HG03064 (cell line): ENCODE data around the gene ABHD11.
"Not testable (repeated sequence)": the region's sequence is repeated elsewhere in the genome, so short reads cannot be mapped to it uniquely, and the experiment has no call there.

Experiments used
- ATAC-seq: cut with Tn5 transposase; IDR thresholded peaks from one replicate; pipeline ENCODE4 v1.9.1; 2021; ENCODE audit warnings: low read depth; ENCODE audit not compliant: unreplicated experiment

Gene ABHD11

DNA sequence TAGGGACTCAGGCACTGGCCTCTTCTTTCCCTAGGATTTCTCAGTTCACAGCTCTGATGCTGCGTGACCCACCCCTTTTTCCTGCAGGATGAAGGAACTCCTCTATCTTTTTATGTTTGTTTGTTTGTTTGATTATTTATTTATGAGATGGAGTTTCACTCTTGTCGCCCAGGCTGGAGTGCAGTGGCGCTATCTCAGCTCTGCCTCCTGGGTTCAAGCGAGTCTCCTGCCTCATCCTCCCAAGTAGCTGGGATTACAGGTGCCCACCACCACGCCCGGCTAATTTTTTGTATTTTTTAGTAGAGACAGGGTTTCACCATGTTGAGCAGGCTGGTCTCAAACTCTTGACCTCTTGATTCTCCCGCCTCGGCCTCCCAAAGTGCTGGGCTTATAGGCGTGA, 18.2 kb downstream of the ABHD11 start:
- ATAC-seq = not testable (repeated sequence)

DNA sequence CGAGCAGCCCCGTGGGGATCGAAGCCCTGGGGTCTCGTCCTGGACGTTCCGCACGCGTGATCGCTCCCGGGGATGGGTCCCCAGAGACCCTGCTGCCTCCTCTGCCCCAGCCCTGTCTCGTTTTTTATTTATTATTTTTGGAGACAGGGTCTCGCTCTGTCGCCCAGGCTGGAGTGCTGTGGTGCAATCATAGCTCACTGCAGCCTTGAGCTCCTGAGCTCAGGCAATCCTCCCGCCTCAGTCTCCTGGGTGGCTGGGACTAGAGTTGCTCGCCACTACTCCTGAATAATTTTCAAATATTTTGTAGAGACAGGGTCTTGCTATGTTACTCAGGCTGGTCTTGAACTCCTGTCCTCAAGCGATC, 18.8 kb downstream of the ABHD11 start:
- ATAC-seq = no peak

DNA sequence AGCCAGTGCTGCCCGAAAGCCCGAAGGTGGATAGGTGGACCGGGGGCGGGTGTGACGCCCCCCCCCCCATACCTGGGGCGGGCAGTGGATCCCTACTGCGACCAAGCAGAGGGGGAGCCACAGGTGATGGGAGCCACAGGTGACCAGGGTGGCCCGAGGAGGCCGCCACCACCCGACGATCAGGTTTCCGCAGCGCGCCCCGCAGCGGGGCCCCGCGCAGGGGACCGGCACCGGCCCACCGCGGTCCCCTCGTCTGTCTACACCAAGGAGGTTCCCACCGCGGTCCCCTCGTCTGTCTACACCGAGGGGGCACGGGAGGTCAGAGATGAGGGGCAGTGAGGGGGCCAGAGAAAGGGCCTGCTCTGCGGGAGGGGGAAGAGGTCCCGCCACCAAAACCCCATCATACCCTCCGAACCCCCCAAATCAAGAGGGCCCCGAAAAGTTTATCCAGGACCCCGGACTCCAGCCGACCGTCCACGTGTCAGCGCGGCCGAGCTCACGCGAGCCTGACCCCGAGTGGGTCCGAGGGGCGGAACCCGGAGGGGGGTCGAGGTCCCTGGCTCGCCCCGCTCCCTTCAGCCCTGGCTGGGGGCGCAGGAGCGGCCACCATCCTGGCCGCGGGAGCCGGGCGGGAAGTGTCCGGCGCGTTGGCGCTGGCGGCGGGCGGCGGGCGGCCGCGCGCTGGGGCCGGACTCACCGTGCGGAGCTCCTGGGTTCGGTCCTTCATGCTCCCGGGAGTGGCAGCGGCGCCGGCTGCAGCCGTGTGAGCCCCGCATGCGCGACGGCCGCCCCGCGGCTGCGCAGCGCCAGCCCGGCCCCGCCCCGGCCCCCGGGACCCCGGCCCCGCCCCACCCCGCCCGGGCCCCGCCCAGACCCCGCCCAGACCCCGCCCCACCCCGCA, 19.4 kb downstream of the ABHD11 start, which contains the start of gene STX1A:
Gene STX1A, minus strand, starts transcription at position 765 of the 901 bp plus-strand sequence. Its CDS starts 38 bp downstream, at position 727.
- ATAC-seq = no peak

- ATAC-seq = no peak
Observed at GRCh38 chr7:73718438-73718881, 20.1 kb downstream of the ABHD11 start.

DNA sequence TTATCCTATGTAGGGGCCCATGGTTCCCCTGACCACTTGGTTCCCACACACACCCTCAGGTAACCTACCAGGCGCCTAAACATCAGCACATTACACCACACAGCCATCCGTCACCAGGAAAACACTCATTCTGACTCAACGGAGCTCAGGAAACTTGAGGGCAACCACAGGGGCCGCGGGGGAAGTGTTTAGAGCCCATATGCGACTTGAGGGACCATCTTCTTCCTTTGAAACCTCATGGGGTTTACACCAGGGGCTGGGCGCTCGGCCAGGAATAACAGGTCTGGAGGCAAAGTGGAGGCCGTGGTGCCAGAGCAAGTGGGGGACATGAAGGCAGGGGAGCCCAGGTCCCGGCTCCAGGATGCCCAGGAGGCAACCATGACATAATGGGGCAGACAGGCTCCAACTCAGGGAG, 20.6 kb downstream of the ABHD11 start:
- no peak for ATAC-seq

GRCh38 chr7:73717025-73717807, 21.4 kb downstream of the ABHD11 start:
- no peak for ATAC-seq

GRCh38 chr7:73716318-73716890, 22.2 kb downstream of the ABHD11 start:
- ATAC-seq = no peak

GRCh38 chr7:73715648-73716317, 22.8 kb downstream of the ABHD11 start:
- ATAC-seq = no peak

GRCh38 chr7:73713319-73713718, 25.3 kb downstream of the ABHD11 start:
- ATAC-seq = not testable (repeated sequence)

DNA sequence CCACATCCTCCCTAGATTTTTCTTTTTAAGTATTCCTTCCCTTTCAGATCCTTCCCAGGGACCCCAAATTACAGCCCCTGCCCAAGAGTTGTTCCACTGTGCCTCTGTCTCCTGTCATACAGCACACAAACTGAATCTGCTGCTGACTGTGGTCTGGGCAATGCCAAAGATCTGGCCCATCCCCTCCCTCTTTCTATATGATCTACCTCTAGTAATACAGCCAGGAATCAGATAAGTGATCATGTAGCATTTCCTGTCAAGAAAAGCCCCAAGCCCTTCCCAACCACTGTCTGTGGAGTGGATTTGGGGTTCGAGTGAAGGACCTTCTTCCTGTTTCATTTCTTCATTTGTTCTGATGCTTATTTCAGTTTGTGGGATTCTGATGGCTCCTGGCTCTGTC, 25.8 kb downstream of the ABHD11 start:
- no peak for ATAC-seq

- no peak for ATAC-seq
Observed at GRCh38 chr7:73708961-73709549, 29.5 kb downstream of the ABHD11 start.

DNA sequence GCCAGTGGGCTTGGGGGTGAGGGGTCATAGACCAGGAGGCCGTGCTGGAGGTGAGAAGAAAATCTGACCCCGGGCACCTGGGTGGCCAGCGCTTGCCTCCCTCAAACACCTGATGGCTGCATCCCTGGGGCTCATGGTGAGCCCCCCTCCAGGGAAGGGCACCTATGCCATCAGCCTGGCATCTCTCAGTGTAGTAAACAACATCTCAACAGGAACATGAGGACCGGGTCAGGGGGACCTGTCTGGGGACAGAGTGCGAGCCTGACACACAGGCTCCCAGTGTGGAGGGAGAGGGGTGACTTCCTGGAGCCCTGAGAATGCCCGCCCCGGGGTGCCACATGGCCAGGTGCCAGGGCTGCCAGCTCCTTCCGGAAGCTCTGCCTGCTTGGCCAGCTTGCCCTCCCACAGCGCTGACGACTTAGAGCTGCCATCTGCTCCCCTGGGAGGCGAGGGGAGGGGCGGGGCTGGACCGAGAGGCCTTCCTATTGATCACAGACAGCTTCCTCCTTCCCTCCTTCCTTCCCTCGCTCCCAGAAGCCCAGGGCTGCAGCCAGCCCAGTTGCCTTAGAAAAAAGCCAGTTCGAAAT, 31.5 kb downstream of the ABHD11 start:
- no peak for ATAC-seq

GRCh38 chr7:73706126-73707044, 32.2 kb downstream of the ABHD11 start:
- no peak for ATAC-seq

DNA sequence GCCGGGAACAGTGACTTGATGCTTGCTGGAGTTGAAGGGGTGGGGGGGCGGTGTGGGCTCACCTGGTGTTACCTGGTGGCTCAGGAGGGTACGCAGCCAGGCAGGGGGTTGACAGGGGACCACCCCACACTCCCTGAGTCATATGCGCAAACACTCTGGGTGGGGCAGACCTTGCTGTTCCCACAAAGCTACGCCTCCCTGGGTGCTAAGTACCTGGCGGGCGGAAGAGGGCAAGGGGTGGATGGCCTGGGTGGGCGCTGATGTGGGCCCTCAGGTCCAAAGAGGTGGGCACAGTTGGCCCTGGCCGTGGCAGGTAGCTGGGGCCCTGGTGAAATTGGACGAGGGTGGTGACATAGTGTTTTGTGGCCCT, 33.1 kb downstream of the ABHD11 start:
- ATAC-seq = no peak

DNA sequence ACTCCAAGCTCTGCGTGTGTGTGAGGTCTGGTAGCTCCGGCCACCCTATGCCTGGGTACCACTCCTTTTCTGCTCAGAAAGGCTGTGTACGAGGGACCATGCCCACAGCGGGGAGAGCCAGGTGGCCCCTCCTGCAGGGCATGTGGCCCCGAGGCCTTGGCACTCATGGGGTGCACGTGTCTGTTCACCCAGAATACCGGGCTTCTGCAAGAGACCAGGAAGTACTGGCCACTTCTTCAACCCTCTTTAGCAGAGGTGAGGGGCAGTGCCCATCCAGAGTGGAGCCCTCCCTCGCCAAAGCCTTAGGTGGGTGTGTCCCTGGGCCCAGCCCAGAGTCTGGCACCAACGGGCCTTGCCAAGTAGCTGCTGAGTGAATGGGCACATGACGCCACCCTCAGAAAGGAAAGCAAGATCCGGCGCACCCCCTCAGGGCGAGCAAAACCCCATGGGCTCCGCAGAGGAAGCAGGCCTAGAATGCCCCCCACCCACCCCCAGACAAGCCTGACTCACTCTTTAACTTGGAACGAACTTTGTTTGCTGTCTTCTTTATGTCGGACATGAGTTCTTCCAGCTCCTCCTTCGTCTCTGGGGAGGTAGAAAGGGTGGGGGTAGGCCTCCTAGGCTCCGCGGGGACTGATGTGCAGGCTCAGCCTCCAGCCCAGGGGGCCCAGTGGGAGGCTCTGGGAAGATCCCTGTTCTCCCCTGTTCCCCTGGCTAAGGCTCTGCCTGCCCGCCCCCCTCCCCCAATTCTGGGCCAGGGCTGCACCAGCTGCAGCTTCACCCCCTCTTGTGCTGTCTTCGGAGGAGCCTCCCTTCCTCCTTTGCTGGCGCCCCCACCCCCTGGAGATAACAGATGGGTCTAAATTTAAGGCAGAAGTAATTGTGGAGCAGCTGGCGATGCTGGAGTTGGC, 33.7 kb downstream of the ABHD11 start:
- no peak for ATAC-seq

DNA sequence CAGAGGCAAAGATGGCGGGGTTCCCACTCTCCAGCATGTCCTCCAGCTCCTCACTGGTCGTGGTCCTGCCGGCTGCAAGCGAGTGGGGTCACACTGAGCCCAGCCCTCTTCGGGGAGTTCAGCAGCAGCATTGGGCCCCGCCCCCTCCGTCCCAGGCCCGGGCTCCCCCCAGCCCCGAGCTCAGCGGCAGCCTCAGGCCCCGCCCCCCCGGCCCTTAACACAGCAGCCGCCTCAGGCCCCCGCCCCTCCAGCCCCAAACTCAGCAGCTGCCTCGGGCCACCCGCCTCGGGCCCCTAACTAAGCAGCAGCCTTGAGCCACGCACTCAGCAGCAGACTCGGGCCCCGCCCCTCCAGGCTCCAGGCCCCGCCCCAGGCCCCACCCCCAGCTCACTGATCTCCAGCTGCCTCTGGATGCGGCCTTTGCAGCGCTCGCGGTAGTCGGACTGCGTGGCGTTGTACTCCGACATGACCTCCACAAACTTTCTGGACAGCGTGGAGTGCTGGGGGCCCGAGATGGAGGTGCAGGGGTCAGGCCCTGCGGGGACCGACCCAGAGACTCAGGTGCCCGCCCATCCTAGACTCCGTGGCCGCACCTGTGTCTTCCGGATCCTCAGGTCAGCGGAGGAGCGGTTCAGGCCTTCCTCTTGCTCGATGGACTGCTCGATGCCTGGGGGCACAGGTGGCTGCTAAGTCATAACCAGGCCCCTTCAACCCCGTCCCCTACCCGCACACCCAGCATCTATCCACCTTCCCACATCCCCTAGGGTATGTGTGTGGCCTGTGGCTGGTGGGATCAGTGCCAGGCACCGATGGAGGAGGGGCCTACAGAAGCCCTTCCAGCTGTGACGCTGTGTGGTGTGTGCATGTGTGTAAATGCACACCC, 34.6 kb downstream of the ABHD11 start:
- no peak for ATAC-seq

DNA sequence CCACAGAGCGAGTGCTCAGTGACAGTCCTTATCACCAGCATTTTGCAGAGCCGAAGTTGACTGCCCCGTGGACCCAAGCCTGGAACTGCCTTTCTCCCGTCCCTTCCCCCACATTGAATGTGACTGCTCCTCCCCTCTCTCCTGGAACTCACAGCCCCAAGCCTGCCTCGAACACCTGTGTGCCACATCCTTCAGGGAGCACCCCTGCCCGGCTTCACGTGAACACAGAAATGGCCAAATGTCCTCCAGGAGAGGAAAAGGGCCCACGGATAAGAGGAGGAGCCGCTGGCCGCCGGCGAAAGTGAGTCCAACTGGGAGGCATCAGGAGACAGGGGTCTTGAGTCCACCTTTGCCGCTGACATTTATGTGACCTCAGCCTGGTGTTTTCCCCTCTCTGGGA, 35.4 kb downstream of the ABHD11 start:
- ATAC-seq = no peak
